Skeletal muscle tissue (tissue), 4 donors: Measurements from ENCODE around the gene NLRC3. TPM values are rescaled to one million over a fixed set of nuclear protein-coding genes. Genes with fewer than 3 reads are reported as not detected.

Experiments
- H3K27ac ChIP-seq: one replicate; pipeline ENCODE4 v1.7.0; 2013; ENCODE audit warnings: mild to moderate bottlenecking, low read depth, low read length, inconsistent platforms
- H3K27me3 ChIP-seq, 3 donors: one replicate each; pipeline ENCODE4 v1.7.0; 2013; ENCODE audit warnings: low read length in 3 of 3; ENCODE audit not compliant: control insufficient read depth in 3 of 3, insufficient read depth in 3 of 3
- H3K36me3 ChIP-seq, 3 donors: one replicate each; pipeline ENCODE4 v1.7.0; 2013; ENCODE audit warnings: low read length in 3 of 3; ENCODE audit not compliant: control insufficient read depth in 3 of 3, insufficient read depth in 3 of 3
- H3K4me1 ChIP-seq, 3 donors: one replicate each; pipeline ENCODE4 v1.7.0; 2013; ENCODE audit warnings: low read length in 3 of 3, mild to moderate bottlenecking in 3 of 3; ENCODE audit not compliant: control insufficient read depth in 3 of 3, insufficient read depth in 3 of 3
- H3K4me3 ChIP-seq, 3 donors: one replicate each; pipeline ENCODE4 v1.7.0; 2013; ENCODE audit warnings: low read length in 3 of 3
- H3K9ac ChIP-seq, 3 donors: one replicate each; pipeline ENCODE4 v1.7.0; 2013; ENCODE audit warnings: low read length in 3 of 3, mild to moderate bottlenecking in 3 of 3, moderate library complexity in 2 of 3, low read depth in 1 of 3
- H3K9me3 ChIP-seq, 3 donors: one replicate each; pipeline ENCODE4 v1.7.0; 2013; ENCODE audit warnings: low read length in 3 of 3; ENCODE audit not compliant: control insufficient read depth in 3 of 3
- total RNA-seq: library from RNA; depleted of rRNA; stranded (reverse); fragments of >200 nt; gene quantifications from one replicate; pipeline ENCODE4 v1.2.3, GENCODE V29; 2014
- donor health status: Osteomylitis.

The NLRC3 gene
- total RNA-seq, 1 donor from 2014 or later: 0.52 TPM

GRCh38 chr16:3580686-3581085 is 3.5 kb upstream of the NLRC3 start:
- no peak overlapping the region for H3K27ac ChIP-seq
- no peaks in the 10 kb centered on the region for H3K9me3 ChIP-seq
- peaks cover 16 to 19% (median 18%) of the 10 kb centered on the region in 3 donors for H3K36me3 ChIP-seq
- no peak overlapping the region for H3K9ac ChIP-seq
- peaks cover 0 to 6% (median 2%) of the 10 kb centered on the region in 3 donors for H3K4me1 ChIP-seq
- no peak overlapping the region for H3K4me3 ChIP-seq
- H3K27me3 ChIP-seq: peaks cover 0 to 16% (median 16%) of the 10 kb centered on the region in 3 donors

GRCh38 chr16:3580251-3580651 is 3.0 kb upstream of the NLRC3 start:
- Histone ChIP-seq H3K27me3 (peaks cover 0 to 16% (median 16%) of the 10 kb centered on the region in 3 donors), H3K4me1 (peaks cover 0 to 6% (median 2%) of the 10 kb centered on the region in 3 donors), H3K36me3 (peaks cover 16 to 19% (median 18%) of the 10 kb centered on the region in 3 donors), H3K9me3 (no peaks in the 10 kb centered on the region), H3K27ac (no peak overlapping the region), H3K9ac (no peak overlapping the region), H3K4me3 (no peak overlapping the region)

- Histone ChIP-seq H3K36me3 (peaks cover 15 to 17% (median 16%) of the 10 kb centered on the region in 3 donors), H3K4me3 (no peak overlapping the region), H3K27ac (no peak overlapping the region), H3K9ac (no peak overlapping the region), H3K9me3 (no peaks in the 10 kb centered on the region), H3K4me1 (peaks cover 0 to 6% (median 2%) of the 10 kb centered on the region in 3 donors), H3K27me3 (peaks cover 0 to 16% (median 16%) of the 10 kb centered on the region in 3 donors)
Measured at GRCh38 chr16:3579776-3580175, 2.6 kb upstream of the NLRC3 start.

- Histone ChIP-seq H3K9ac (no peak overlapping the region), H3K9me3 (no peaks in the 10 kb centered on the region), H3K4me3 (peak overlapping the region in 1 of 3 donors; percentile 22), H3K27me3 (peaks cover 0 to 16% (median 16%) of the 10 kb centered on the region in 3 donors), H3K36me3 (peaks cover 10 to 12% (median 10%) of the 10 kb centered on the region in 3 donors), H3K4me1 (peaks cover 0 to 6% (median 2%) of the 10 kb centered on the region in 3 donors), H3K27ac (no peak overlapping the region)
Measured at GRCh38 chr16:3578610-3579551, 1.7 kb upstream of the NLRC3 start.

GRCh38 chr16:3578121-3578520 is 918 bp upstream of the NLRC3 start:
- Histone ChIP-seq H3K4me3 (no peak overlapping the region), H3K36me3 (peaks cover 4 to 6% (median 5%) of the 10 kb centered on the region in 3 donors), H3K4me1 (peaks cover 0 to 6% (median 2%) of the 10 kb centered on the region in 3 donors), H3K9ac (no peak overlapping the region), H3K9me3 (no peaks in the 10 kb centered on the region), H3K27ac (no peak overlapping the region), H3K27me3 (peaks cover 0 to 16% (median 16%) of the 10 kb centered on the region in 3 donors)

- Histone ChIP-seq H3K27ac (no peak overlapping the region), H3K27me3 (peaks cover 0 to 16% (median 16%) of the 10 kb centered on the region in 3 donors), H3K9ac (no peak overlapping the region), H3K36me3 (no peaks in the 10 kb centered on the region), H3K9me3 (no peaks in the 10 kb centered on the region), H3K4me3 (no peak overlapping the region), H3K4me1 (peaks cover 0 to 6% (median 2%) of the 10 kb centered on the region in 3 donors)
Measured at GRCh38 chr16:3576211-3576610, 992 bp downstream of the NLRC3 start.

GRCh38 chr16:3575491-3575890 is 1.7 kb downstream of the NLRC3 start:
- H3K9ac ChIP-seq: no peak overlapping the region
- peaks cover 0 to 2% (median 2%) of the 10 kb centered on the region in 3 donors for H3K9me3 ChIP-seq
- H3K4me1 ChIP-seq: peaks cover 0 to 6% (median 2%) of the 10 kb centered on the region in 3 donors
- no peaks in the 10 kb centered on the region for H3K36me3 ChIP-seq
- no peak overlapping the region for H3K27ac ChIP-seq
- peaks cover 0 to 16% (median 16%) of the 10 kb centered on the region in 3 donors for H3K27me3 ChIP-seq
- H3K4me3 ChIP-seq: no peak overlapping the region

- Histone ChIP-seq H3K27ac (no peak overlapping the region), H3K4me1 (peaks cover 0 to 6% (median 2%) of the 10 kb centered on the region in 3 donors), H3K9me3 (peaks cover 2 to 3% (median 2%) of the 10 kb centered on the region in 3 donors), H3K27me3 (peaks cover 0 to 16% (median 16%) of the 10 kb centered on the region in 3 donors), H3K4me3 (no peak overlapping the region), H3K9ac (no peak overlapping the region), H3K36me3 (no peaks in the 10 kb centered on the region)
Measured at GRCh38 chr16:3574195-3574594, 3.0 kb downstream of the NLRC3 start.

GRCh38 chr16:3573146-3573815 is 3.9 kb downstream of the NLRC3 start:
- H3K9me3 ChIP-seq: peaks cover 2 to 3% (median 2%) of the 10 kb centered on the region in 3 donors
- H3K27me3 ChIP-seq: peaks cover 0 to 11% (median 9%) of the 10 kb centered on the region in 3 donors
- no peak overlapping the region for H3K4me3 ChIP-seq
- peaks cover 0 to under 1% (median 0%) of the 10 kb centered on the region in 3 donors for H3K4me1 ChIP-seq
- no peaks in the 10 kb centered on the region for H3K36me3 ChIP-seq
- H3K9ac ChIP-seq: no peak overlapping the region
- no peak overlapping the region for H3K27ac ChIP-seq
